ENCODE data around the gene UGT1A8.
"Not testable (repeated sequence)": the region's sequence is repeated elsewhere in the genome, so short reads cannot be mapped to it uniquely, and the experiment has no call there.

UGT1A8 gene

DNA sequence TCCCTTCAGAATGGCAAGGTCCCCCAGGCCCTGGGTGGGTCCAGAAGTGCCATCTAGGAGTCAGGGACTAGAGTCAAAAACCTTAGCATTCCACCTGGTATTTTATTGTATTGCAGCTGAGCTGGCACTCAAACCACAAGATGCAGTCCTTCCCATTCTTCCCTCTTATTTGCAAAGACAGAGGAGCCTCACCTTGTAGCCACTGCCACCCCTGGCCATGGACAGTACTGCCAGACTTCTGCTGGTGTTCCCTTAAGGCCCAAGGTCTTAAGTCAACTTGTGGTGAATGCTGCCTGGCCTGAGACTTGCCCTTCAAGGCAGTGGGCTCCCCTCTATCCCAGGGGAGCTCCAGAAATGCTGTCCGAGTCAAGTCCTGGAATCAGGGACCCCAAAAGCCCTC lies 25.7 kb downstream of the UGT1A8 start:
- no peak for DNase-seq

DNA sequence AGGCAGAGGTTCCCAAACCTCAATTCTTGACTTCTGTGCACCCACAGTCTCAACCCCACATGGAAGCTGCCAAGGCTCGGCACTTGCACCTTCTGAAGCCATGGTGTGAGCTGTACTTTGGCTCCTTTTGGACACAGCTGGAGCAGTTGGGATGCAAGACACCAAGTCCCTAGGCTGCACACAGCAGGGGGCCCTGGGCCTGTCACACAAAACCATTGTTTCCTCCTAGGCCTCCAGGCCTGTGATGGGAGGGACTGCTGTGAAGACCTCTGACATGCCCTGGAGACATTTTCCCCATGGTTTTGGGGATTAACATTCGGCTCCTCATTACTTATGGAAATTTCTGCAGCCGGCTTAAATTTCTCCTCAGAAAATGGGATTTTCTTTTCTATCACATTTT lies 28.6 kb downstream of the UGT1A8 start:
- not testable (repeated sequence) for DNase-seq

DNA sequence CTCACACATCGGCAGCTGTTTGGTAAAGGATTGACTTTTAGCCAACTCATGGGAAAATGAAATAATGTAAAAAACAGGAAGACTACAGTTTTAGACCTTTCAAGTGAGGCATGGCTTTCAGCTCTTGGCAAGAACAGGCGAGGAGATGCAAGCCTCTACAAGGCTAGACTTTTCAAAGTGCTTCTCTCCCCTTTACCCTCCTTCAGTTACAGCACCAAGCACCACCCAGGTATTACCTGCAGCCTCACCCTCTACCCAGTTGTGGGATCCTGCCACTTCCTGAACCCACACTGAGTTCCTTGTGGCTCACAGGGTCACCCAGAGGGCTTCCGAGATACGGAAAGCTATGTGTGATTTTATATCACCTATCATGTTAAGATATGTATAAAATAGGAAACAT lies 33.5 kb downstream of the UGT1A8 start:
- no peak for DNase-seq

DNA sequence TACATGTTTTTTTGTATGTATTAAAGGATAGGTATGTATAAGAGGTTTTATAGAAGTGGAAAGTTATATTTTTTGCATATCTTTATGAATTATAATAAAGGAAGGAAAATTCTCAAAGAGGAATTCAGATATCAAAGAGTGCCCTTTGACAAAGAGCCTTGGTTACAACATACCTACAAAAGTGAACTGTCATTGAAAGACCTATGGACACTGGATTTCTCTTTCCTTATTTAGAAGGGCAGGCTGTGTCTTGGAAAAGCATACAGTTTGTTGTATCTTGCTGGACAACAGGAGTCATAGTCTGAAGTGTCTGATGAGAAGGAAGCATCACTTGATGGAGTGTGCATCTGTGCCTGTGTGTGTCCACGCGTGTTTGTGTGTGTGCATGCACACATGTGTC lies 34.0 kb downstream of the UGT1A8 start:
- DNase-seq, result no peak

DNA sequence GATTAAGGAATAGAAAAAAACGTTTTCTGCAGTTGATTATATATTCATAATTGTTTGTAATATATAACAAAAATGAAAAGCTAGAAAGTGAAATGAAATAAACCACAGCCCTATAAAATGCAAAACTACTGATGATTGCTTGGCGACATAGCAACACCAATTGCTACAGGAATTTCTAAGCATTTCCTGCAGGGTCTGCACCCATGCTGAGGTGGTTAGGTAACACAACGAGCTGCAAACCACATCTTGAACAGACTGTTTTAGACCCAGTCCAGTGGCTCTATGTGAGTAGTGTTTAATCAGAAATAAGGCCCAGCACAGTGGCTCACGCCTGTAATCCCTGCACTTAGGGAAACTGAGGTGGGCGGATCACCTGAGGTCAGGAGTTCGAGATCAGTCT lies 37.1 kb downstream of the UGT1A8 start:
- DNase-seq, result no peak

DNA sequence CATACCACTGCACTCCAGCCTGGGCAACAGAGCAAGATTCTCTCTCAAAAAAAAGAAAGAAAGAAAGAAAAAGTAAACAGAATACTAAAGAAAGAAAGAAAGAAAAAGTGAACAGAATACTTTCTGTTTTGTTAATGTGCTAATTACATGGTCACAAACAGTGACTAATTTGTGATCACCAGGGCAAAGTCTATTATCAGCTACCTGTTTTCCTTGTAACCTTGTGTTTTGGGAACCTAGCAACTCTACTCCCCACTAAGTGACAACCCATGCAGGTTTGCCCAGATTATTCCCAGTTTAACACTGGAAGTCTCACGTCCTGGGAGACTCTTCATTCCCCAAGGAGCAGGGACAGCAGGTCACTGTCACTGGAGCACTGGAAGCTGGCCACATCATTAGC lies 37.6 kb downstream of the UGT1A8 start:
- no peak for DNase-seq

DNA sequence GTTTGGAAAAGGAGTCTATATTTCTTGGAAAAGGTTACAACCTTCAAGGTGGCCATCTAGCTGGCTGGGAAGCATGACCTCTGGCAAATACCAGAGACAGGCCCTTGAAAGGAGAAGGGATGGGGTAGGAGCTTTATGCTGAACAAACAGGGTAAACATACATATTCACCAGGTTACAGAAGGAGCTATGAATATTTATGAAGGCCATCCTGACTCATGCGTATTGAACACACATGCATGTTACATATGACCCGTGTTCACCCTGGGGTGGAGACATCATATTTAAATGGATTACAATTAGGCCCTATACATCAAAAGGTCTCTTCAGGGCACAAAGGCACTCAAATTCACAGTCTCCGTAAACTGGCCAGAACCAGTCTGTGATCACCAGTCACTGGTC lies 38.5 kb downstream of the UGT1A8 start:
- DNase-seq, result not testable (repeated sequence)

DNA sequence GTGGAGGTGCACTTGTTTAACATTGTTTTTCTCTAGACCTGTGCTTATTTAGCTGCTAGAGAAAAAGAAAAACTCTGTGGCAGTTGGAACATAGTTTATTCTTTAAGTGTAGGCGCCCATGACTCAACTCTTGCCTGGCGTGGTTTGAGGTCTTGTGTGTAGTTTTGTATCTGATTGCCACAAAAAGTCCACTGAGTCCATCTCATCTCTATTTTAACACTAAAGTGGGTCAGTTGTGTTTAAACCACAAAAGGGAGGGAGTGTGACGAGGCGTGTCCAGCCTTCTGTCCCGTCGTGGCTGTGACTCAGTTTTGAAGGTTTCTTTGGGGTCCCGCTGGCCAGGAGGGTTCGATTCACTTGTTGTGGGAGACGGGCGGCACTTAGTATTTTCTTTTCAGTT lies 39.0 kb downstream of the UGT1A8 start:
- no peak for DNase-seq

DNA sequence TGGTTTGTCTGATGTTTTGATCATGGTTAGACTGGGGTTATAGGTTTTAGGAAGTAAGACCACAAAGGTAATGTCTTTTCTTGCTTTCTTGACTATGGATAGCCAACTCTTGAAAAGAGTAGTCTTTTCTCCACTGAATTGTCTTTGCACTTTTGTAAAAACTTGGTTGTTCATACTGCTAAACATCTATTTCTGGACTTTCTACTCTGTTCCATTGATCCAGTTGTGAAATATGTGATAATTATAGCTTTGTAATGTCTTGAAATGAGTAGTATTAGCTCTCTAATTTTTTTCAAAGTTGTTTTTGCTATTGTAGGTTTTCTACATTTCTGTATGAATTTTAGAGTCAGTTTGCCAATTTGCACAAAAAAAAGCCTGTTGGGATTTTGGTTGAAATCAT lies 41.2 kb downstream of the UGT1A8 start:
- no peak for DNase-seq

DNA sequence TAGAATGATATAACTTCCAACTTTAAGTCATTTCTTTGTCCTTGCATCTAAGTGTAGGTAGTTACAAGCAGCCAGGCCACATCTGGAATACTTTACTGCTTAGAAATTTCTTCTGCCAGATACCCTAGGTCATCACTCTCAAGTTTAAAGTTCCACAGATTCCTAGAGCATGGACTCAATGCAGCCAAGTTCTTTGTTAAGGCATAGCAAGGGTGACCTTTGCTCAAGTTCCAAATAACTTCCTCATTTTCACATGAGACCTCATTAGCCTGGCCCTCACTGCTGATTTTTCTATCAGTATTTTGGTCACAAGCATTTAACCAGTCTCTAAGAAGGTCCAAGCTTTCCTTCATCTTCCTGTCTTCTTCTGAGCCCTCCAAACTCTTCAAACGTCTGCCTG lies 46.5 kb downstream of the UGT1A8 start:
- no peak for DNase-seq

DNA sequence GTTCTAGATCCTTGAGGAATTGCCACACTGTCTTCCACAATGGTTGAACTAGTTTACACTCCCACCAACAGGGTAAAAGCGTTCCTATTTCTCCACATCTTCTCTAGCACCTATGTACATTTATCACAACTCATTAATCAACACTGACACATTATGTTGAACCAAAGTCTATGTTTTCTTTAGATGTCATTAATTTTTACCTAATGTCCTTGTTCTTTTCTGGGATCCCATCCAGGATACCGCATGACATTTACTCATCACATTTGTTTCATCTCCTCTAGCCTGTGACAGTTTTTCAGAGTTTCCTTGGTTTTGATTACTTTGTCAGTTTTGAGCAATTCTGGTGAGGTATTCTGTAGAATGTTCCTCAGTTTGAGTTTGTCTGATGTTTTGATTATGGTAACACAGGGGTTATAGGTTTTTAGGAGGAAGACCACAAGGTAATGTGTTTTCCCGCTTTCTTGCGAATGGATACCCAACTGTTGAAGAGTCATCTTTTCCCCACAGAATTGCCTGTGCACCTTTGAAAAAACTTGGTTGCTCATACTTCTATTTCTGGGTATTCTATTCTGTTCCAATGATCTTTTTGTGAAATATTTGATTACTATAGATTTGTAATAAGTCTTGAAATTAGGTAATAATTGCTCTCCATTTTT lies 51.3 kb downstream of the UGT1A8 start:
- DNase-seq, result no peak

DNA sequence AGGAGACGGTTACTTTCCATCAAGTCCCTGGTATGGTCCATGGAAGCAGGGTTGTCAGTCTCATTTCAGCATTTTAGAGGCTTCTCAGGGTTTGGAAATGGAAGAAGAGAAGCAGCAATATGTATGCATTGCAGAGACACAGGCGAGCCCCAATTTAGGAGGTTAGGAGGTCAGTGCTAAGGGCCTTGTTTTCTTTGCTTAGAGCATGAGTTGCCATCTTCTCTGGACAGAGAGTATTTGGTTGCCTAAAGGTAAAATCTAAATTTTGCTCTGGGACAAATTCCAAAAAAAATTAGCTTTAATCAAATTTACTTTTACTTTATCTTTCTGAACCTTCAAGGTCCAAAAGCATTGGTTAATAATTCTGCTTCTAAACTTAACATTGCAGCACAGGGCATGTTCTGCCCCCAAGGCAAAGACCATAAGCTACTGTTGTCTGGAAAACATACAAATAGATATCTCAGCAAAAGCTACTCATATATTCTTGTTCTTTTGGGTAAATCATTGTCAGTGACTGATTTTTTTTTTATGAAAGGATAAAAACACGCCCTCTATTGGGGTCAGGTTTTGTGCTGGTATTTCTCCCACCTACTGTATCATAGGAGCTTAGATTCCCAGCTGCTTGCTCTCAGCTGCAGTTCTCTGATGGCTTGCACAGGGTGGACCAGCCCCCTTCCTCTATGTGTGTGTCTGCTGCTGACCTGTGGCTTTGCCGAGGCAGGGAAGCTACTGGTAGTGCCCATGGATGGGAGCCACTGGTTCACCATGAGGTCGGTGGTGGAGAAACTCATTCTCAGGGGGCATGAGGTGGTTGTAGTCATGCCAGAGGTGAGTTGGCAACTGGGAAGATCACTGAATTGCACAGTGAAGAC lies 54.1 kb downstream of the UGT1A8 start, which contains the start of gene UGT1A9:
Gene UGT1A9, plus strand, starts transcription at position 609 of the 872 bp plus-strand sequence. Its CDS starts 37 bp downstream, at position 646.
- DNase-seq, result no peak

DNA sequence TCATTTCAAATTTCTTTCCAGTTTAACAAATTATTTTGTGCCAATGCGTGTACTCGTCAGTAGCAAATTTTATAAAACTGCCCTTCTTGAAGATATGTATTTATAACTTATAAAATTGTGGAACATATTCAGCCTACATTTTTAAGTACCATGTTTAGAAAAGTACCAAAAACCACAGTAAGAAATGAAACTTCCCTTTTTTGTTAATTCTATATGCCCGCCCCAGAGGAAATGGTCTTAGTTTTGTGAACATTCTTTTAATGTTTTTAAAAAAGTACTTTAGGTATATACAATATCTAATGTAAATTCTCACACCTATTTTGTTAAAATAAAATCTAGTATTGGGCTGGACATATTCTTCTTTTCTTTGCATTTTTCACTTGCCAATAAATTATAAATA lies 55.5 kb downstream of the UGT1A8 start:
- no peak for DNase-seq

DNA sequence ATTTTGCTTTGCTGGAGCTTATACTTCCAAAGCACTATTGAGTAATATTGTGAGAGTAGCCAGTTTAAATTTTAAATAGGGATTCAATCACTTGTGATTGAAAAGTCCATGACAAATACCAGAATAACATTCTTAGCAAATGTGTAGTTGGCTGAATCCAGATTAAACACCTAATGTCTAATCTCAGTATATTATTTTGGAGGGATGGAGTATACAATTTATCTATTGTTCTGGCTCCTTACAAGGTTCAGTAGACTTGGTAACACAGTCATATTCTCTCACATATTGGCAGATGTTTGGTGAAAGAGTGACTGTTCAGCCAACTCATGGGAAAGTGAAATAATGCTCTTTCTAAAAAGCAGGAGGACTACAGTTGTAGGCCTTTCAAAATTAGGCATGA lies 56.5 kb downstream of the UGT1A8 start:
- DNase-seq, result no peak

DNA sequence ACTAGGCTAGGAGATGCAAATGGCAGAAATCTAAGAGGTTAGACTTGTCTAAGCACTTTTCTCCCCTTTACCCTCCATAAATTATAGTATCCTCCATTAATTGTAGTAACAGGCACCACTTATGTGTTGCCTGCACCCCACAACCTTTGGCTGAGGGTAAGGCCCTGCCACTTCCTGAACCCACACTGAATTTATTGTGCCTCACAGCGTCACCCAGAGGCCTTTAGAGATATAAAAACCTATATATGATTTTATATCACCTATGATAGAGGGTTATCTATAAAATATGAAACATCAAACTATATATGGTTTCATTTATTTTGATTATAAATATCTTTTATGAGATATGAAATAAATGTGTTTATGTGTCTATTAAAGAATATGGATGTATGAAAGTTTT lies 56.9 kb downstream of the UGT1A8 start:
- no peak for DNase-seq

DNA sequence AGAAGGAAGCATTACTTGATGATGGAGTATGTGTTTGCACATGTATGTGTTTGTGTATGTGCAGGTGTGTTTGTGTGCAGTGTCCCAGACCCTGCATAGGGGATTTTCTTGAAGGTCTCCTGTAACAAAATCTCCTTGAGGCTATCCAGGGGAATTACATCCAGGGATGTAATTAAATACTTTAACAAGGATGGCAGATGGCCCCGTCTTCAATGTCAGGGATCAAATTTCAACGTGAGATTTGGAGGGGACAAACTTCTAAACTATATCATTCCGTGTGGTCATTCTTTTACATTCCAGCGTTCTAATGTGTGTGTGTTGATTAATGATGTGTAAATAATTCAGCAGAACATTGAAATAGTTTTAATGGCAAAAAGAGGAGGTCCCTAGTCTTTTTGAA lies 57.6 kb downstream of the UGT1A8 start:
- no peak for DNase-seq

DNA sequence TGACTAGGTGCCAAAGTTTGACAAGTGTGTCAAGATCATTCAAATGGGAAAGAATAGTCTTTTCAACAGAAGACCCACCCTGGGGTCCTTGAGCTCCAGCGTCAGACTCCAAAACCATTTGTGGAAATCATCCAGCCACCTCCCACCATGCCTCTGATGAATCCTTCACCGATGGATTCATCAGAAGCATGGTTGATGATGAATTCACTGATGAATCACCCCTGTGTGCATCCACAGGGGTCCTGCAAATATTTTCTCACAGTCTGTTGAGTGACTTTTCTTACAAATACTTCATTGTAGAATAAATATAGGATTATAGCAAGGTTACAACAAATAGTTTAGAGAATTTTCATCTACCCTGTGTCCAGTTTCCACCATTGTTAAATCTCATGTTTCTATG lies 58.6 kb downstream of the UGT1A8 start:
- DNase-seq, result no peak

DNA sequence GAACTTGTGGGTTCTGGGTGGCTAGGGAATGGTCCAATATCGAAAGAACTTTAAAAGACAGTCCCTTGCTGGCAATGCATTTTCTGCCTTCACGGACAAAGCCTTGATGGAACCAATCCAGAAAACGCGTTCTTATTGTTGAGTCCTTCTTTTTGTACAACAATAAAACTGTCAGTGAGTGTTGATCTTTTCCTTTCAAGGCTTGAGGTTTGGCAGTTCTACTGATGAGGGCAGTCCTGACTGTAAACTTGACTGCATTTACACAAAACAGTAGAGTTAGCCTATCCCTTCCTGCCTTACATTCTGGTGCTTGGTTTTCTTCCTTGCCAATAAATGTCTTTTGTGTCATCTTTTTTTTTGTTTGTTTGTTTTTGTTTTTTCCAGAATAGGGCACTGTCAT lies 61.8 kb downstream of the UGT1A8 start:
- DNase-seq, result no peak

DNA sequence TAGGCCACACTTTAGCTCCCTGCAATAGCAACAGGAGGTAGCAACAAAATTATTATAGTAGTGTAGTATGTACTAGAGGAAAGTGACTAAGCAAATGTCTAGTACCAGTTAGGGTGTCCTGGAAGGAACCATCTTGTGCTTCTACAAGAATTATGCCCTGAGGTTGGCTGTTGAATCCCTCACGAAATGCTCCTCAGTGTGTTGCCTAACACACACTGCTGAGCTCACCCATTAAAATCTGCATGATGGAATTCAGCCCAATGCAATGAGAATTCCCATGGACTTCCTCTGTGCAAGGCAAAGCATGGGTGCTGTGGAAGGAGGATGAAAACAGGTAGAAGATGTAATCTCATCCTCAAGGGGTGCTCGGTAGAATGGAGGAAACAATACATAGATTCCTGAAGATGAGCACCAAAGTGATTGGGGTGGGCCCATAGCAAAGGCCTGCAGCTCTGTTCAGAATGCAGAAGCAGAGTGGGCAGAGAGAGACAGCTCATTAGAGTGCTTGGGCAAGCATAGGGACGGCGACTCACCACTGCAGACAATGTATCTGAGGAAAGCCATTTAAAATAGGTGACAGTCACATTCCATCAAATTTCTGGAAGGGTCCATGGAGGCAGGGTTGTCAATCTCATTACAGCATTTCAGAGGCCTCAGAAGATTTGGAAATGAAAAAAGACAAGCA lies 63.1 kb downstream of the UGT1A8 start:
- no peak for DNase-seq

DNA sequence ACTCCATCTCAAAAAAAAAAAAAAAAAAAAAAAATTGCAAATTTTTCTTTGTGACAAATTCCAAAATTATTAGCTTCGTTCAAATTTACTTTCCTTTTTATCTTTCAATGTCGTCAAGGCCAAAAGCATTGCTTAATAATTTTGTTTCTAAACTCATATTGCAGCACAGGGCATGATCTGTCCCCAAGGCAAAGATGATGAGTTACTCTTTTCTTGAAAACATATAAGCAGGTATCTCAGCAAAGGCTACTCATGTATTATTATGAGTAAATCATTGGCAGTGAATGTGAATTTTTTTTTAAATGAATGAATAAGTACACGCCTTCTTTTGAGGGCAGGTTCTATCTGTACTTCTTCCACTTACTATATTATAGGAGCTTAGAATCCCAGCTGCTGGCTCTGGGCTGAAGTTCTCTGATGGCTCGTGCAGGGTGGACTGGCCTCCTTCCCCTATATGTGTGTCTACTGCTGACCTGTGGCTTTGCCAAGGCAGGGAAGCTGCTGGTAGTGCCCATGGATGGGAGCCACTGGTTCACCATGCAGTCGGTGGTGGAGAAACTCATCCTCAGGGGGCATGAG lies 64.2 kb downstream of the UGT1A8 start, which contains the start of gene UGT1A7:
Gene UGT1A7, plus strand, starts transcription at position 381 of the 579 bp plus-strand sequence. Its CDS starts 37 bp downstream, at position 418.
- DNase-seq, result no peak

DNA sequence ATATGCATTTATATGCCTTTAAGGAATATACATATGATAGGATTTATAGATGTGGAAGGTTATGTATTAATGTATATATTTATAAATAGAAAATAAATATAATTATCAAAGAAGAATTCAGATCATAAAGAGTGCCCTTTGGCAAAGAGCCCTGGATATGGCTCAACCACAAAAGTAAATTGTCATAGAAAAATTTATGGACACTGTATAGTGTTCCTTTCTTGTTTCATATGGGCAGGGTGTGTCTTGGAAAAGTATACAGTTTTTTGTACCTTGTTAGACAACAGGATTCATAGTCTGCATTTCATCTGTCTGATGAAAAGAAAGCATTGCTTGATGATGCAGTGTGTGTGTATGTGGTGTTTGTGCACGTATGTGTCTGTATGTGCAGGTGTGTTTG lies 67.2 kb downstream of the UGT1A8 start:
- DNase-seq, result no peak

DNA sequence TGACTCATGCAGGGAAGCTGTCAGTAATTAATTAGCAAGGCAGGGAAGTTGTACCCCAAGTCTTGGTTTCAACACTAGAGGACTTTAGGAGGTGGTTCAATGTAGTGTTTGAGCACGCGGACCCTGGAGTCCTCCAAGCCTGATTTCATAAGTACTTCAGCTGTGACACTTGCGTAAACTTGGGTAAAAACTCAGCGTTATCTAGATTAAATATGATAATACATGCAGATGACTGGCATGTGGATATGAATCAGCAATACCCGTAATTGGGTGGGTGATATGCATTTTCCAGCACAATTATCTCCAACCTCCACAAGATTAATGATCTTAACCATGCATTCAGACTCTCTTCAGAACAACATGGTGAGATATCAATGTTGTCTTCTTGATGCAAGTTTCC lies 69.5 kb downstream of the UGT1A8 start:
- DNase-seq, result no peak

DNA sequence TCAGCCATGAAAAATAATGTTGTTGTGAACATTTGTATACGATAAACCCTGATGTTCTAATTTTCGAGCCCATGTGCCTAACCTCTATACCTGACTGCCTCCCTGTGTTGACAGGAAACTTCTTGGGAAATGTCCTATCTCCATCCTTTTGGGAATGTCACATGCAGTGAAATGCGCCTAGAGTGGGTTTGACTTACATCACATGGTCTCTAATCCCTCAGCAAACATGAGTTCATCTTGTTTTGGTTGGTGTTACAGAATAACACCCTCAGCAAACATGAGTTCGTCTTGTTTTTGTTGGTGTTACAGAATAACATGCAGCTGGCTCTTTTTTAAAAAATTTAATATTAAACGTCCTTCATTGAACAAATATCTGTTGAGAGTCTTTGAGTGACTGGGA lies 70.9 kb downstream of the UGT1A8 start:
- DNase-seq, result no peak

Data from NCI-H2029 (cell line).